H1 (cell line): ENCODE results near the gene KDM1A. TPM values are rescaled to one million over a fixed set of nuclear protein-coding genes. Genes with fewer than 3 reads are reported as not detected.
"Not testable (repeated sequence)": the region's sequence is repeated elsewhere in the genome, so short reads cannot be mapped to it uniquely, and the experiment has no call there.

Source experiments
- CTCF ChIA-PET: fragments of 300-600 bp; sonication (Branson Sonifier 250); formaldehyde crosslinking; loops from one replicate; lab custom pipeline; 2021; ENCODE audit not compliant: partially characterized antibody; lab: Charles Lee
- POLR2A ChIA-PET: fragments of 300-600 bp; sonication (Branson Sonifier 250); formaldehyde crosslinking; loops from one replicate; lab custom pipeline; 2021; ENCODE audit warnings: inconsistent platforms; ENCODE audit not compliant: partially characterized antibody; lab: Charles Lee
- DNase-seq, 2 experiments: peaks; one replicate each; pipeline versions ENCODE4 v3.0.0 to v3.0.0-alpha.2; 2010 to 2022; ENCODE audit warnings: low spot score in 2 of 2, low read depth in 1 of 2, mixed read lengths in 1 of 2
- FAIRE-seq: peaks from 2 replicates; lab custom pipeline; 2011; peaks lifted over from hg19 to GRCh38; lab: Jason Lieb, UNC
- H2AFZ ChIP-seq: 2 replicates; pipeline ENCODE4 v1.8.1; 2012; ENCODE audit warnings: low read length, inconsistent platforms
- H2AK5ac ChIP-seq: 2 replicates; pipeline ENCODE4 v1.6.1; 2013; ENCODE audit warnings: low read depth, low read length
- H2BK120ac ChIP-seq: replicated peaks from 2 replicates; pipeline ENCODE3; 2013; ENCODE audit warnings: low read depth, low read length, inconsistent platforms
- H2BK12ac ChIP-seq: 2 replicates; pipeline ENCODE4 v1.6.1; 2013; ENCODE audit warnings: low read depth, low read length
- H2BK15ac ChIP-seq: 2 replicates; pipeline ENCODE4 v1.6.1; 2013; ENCODE audit warnings: low read length
- H2BK20ac ChIP-seq: 2 replicates; pipeline ENCODE4 v1.6.1; 2013; ENCODE audit warnings: low read length
- H2BK5ac ChIP-seq: 2 replicates; pipeline ENCODE4 v1.6.1; 2013; ENCODE audit warnings: low read depth, low read length
- H3K14ac ChIP-seq: 2 replicates; pipeline ENCODE4 v1.6.1; 2013; ENCODE audit warnings: inconsistent platforms; ENCODE audit not compliant: insufficient read length
- H3K18ac ChIP-seq: 2 replicates; pipeline ENCODE4 v1.6.1; 2013; ENCODE audit warnings: low read length; ENCODE audit errors: extremely low read depth
- H3K23ac ChIP-seq: 2 replicates; pipeline ENCODE4 v1.6.1; 2013; ENCODE audit warnings: inconsistent platforms; ENCODE audit not compliant: insufficient read length
- H3K23me2 ChIP-seq: 2 replicates; pipeline ENCODE4 v1.6.1; 2013; ENCODE audit warnings: low read depth, low read length
- H3K27ac ChIP-seq: 2 replicates; pipeline ENCODE4 v1.6.1; 2011; ENCODE audit warnings: low read depth, low read length, inconsistent platforms
- H3K27me3 ChIP-seq, 4 experiments: replicated peaks in 1 of 4; 1 replicate in 1 of 4; 2 replicates in 3 of 4; pipeline versions ENCODE4 v1.6.1 to v1.8.1; 2011 to 2013; ENCODE audit warnings: low read length in 3 of 4, mild to moderate bottlenecking in 3 of 4, inconsistent platforms in 2 of 4, mixed read lengths in 2 of 4, moderate library complexity in 1 of 4; ENCODE audit not compliant: control insufficient read depth in 3 of 4, insufficient read depth in 3 of 4; ENCODE audit errors: extremely low read depth in 1 of 4
- H3K36me3 ChIP-seq, 4 experiments: 2 replicates each; pipeline versions ENCODE4 v1.6.1 to v1.8.1; 2011 to 2013; ENCODE audit warnings: mild to moderate bottlenecking in 4 of 4, low read length in 3 of 4, moderate library complexity in 2 of 4, control low read depth in 1 of 4, inconsistent platforms in 1 of 4; ENCODE audit not compliant: insufficient read depth in 4 of 4, control insufficient read depth in 2 of 4
- H3K4ac ChIP-seq: replicated peaks from 2 replicates; pipeline ENCODE3; 2013; ENCODE audit warnings: low read length, low read depth, mixed read lengths, inconsistent platforms; ENCODE audit not compliant: insufficient read length
- H3K4me1 ChIP-seq, 4 experiments: replicated peaks in 1 of 4; 1 replicate in 1 of 4; 2 replicates in 3 of 4; pipeline versions ENCODE4 v1.6.1 to v1.8.1; 2011 to 2013; ENCODE audit warnings: low read length in 3 of 4, inconsistent platforms in 2 of 4, mixed read lengths in 1 of 4; ENCODE audit not compliant: insufficient read depth in 4 of 4, control insufficient read depth in 3 of 4
- H3K4me2 ChIP-seq, 2 experiments: 2 replicates each; pipeline versions ENCODE4 v1.6.1 to v1.8.1; 2011 to 2013; ENCODE audit warnings: low read depth in 2 of 2, low read length in 2 of 2, control low read depth in 1 of 2, inconsistent platforms in 1 of 2, mild to moderate bottlenecking in 1 of 2; ENCODE audit not compliant: insufficient read depth in 1 of 2
- H3K4me3 ChIP-seq, 4 experiments: fragments of 200-600, 300-600 bp in 1 of 4; sonication (generic), shearing (Covaris generic), sonication (Bioruptor Twin) in 1 of 4; 2 replicates each; pipeline versions ENCODE4 v1.5.1 to v1.8.1; 2011 to 2016; ENCODE audit warnings: low read length in 4 of 4, low read depth in 3 of 4, control low read depth in 2 of 4, inconsistent platforms in 2 of 4, mild to moderate bottlenecking in 2 of 4, mixed read lengths in 1 of 4, moderate library complexity in 1 of 4; ENCODE audit not compliant: insufficient read depth in 2 of 4; ENCODE audit errors: extremely low read depth in 1 of 4
- H3K56ac ChIP-seq: replicated peaks from 2 replicates; pipeline ENCODE3; 2013; ENCODE audit warnings: low read depth, mild to moderate bottlenecking, mixed read lengths, low read length, inconsistent platforms; ENCODE audit not compliant: insufficient read length
- H3K79me1 ChIP-seq: 2 replicates; pipeline ENCODE4 v1.6.1; 2013; ENCODE audit warnings: low read depth, low read length, control low read depth
- H3K79me2 ChIP-seq, 2 experiments: 2 replicates each; pipeline versions ENCODE4 v1.6.1 to v1.8.1; 2012 to 2013; ENCODE audit warnings: low read length in 2 of 2, mild to moderate bottlenecking in 2 of 2, inconsistent platforms in 1 of 2; ENCODE audit not compliant: insufficient read depth in 2 of 2, control insufficient read depth in 1 of 2
- H3K9ac ChIP-seq, 4 experiments: replicated peaks in 1 of 4; 1 replicate in 1 of 4; 2 replicates in 3 of 4; pipeline versions ENCODE4 v1.6.1 to v1.8.1; 2011 to 2013; ENCODE audit warnings: low read depth in 3 of 4, low read length in 3 of 4, control low read depth in 2 of 4, mild to moderate bottlenecking in 2 of 4, moderate library complexity in 2 of 4, inconsistent platforms in 1 of 4; ENCODE audit errors: extremely low read depth in 1 of 4
- H3K9me3 ChIP-seq, 2 experiments: 2 replicates each; pipeline versions ENCODE4 v1.6.1 to v1.8.1; 2012 to 2013; ENCODE audit warnings: mild to moderate bottlenecking in 2 of 2, moderate library complexity in 2 of 2, control low read depth in 1 of 2, inconsistent platforms in 1 of 2, low read depth in 1 of 2, low read length in 1 of 2, mixed read lengths in 1 of 2; ENCODE audit not compliant: insufficient read depth in 2 of 2
- H4K20me1 ChIP-seq, 2 experiments: replicated peaks in 1 of 2; 2 replicates each; pipeline versions ENCODE3 to v1.8.1; 2011 to 2013; ENCODE audit warnings: inconsistent platforms in 2 of 2, low read length in 2 of 2, mild to moderate bottlenecking in 1 of 2; ENCODE audit not compliant: insufficient read depth in 2 of 2, control insufficient read depth in 1 of 2
- H4K5ac ChIP-seq: 2 replicates; pipeline ENCODE4 v1.6.1; 2013; ENCODE audit warnings: low read length, low read depth, mixed read lengths, inconsistent platforms; ENCODE audit not compliant: insufficient read length
- H4K8ac ChIP-seq: 2 replicates; pipeline ENCODE4 v1.8.0; 2013; ENCODE audit warnings: mild to moderate bottlenecking, moderate library complexity, low read length, inconsistent platforms; ENCODE audit not compliant: insufficient read depth; ENCODE audit errors: extremely low read depth
- H4K91ac ChIP-seq: replicated peaks from 2 replicates; pipeline ENCODE3; 2013; ENCODE audit warnings: low read length, mixed read lengths, inconsistent platforms; ENCODE audit not compliant: insufficient read length
- WGBS, 2 experiments: shearing (Covaris generic) in 1 of 2; methylation state at CpG; one replicate each; pipeline versions ENCODE4 v1.1.6 to v1.1.7; 2013 to 2015; ENCODE audit warnings: low lambda C conversion rate in 2 of 2, mixed read lengths in 2 of 2, inconsistent platforms in 1 of 2, low coverage in 1 of 2, missing lambda C conversion rate in 1 of 2; ENCODE audit not compliant: insufficient replicate concordance in 2 of 2, insufficient coverage in 1 of 2, insufficient read length in 1 of 2; ENCODE audit errors: extremely low coverage in 1 of 2, missing lambda C conversion rate in 1 of 2; 5-methylcytosine and 5-hydroxymethylcytosine counted together
- polyA plus RNA-seq, 7 experiments: library from polyadenylated mRNA; depleted of rRNA in 3 of 7; stranded (reverse) in 5 of 7; unstranded in 2 of 7; fragments of >200 nt in 5 of 7; fragments of 200-250 nt in 2 of 7; gene quantifications; 1 replicate in 5 of 7; 2 replicates in 1 of 7; 4 replicates in 1 of 7; pipeline versions ENCODE4 v1.2.1 to v1.2.3, GENCODE V29; 2011 to 2013; ENCODE audit warnings: missing spikeins in 2 of 7, mixed read lengths in 2 of 7
- total RNA-seq: library from RNA; stranded (reverse); fragmentation: NEBNext Ultra II Directional; extraction: Animal tissue kit (Norgen Biotek cat#: 25700); gene quantifications from 2 replicates; pipeline ENCODE4 v1.2.1, GENCODE V29; 2021

KDM1A gene
- total and polyA plus RNA-seq, 2 of the 8 experiments (the other 6 are each of a cell fraction or from before 2014, with no cell fraction given): 216 to 275 TPM

DNA sequence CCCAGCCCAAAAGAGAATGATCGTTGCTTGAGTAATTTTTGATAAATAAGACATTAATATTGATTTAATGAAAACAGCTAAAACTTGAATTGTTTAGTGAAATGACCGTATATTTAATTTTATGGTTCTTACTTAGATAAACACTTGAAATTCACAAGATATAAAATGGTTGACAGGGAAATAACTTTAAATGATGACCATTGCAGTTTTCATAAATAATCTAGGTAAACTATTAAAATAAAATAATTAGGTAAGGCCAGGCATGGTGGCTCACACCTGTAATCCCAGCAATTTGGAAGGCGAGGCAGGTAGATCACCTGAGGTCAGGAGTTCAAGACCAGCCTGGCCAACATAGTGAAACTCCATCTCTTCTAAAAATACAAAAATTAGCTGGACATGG lies 26.9 kb upstream of the KDM1A start:
- POLR2A ChIA-PET, H4K91ac ChIP-seq, H2BK5ac ChIP-seq, H2AFZ ChIP-seq, H2BK12ac ChIP-seq, DNase-seq, H2BK20ac ChIP-seq, H2AK5ac ChIP-seq, H3K23ac ChIP-seq, H3K4ac ChIP-seq, H3K4me2 ChIP-seq, H3K36me3 ChIP-seq, H4K5ac ChIP-seq, H3K18ac ChIP-seq, H2BK15ac ChIP-seq, H2BK120ac ChIP-seq, H3K79me2 ChIP-seq, H3K4me1 ChIP-seq, H3K27ac ChIP-seq, H3K79me1 ChIP-seq, H3K23me2 ChIP-seq, FAIRE-seq, H3K27me3 ChIP-seq, H4K8ac ChIP-seq, H3K9ac ChIP-seq, H3K56ac ChIP-seq, H3K14ac ChIP-seq, H4K20me1 ChIP-seq, H3K4me3 ChIP-seq: not testable (repeated sequence)
- WGBS, 2 experiments: 81% methylated on average over 3 of the region's 3 CpGs; no CpG with 5 or more reads in 1 of the 2 experiments
- H3K9me3 ChIP-seq: peaks cover 23 to 32% of the 10 kb centered on the region in 2 experiments
- CTCF ChIA-PET: interaction anchor here (0.6 kb wide), 1 partner anchor 88 kb away, joined by 3 read pairs; no protein-coding TSS in a partner anchor

DNA sequence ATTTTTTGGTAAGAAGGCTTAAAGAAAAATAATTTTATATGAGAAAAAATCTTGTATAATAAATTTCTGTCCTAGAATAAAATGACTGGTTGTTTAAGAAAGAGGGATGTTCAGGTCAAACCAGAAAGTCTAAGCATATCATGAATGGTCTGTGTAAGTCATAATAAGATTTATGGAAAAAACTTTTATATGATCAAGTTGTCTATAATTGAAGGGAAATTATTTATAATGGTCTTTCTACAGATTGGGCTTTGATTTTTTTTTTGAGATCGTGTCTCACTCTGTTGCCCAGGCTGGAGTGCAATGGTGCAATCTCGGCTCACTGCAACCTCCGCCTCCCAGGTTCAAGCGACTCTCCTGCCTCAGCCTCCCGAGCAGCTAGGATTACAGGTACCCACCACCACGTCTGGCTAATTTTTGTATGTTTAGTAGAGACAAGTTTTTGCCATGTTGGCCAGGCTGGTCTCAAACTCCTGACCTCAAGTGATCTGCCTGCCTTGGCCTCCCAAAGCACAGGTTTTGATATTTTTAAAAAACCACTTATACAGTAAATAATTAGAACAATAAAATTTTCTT lies 26.0 kb upstream of the KDM1A start:
- ChIA-PET POLR2A (interaction anchor here (0.9 kb wide), 1 partner anchor 26 kb away, joined by 3 read pairs; the partner anchor contains the start of gene KDM1A), CTCF (interaction anchor here (0.6 to 1.0 kb wide), 3 partner anchors 21 to 279 kb away, joined by 3 to 5 read pairs (median 4); partner anchors contain the start of gene LACTBL1)
- H4K8ac ChIP-seq, H2BK5ac ChIP-seq, H3K27ac ChIP-seq, DNase-seq, H3K9ac ChIP-seq, H3K79me1 ChIP-seq, H2AFZ ChIP-seq, H3K27me3 ChIP-seq, H2BK120ac ChIP-seq, H3K56ac ChIP-seq, H3K18ac ChIP-seq, H3K4me2 ChIP-seq, H4K5ac ChIP-seq, H3K4me3 ChIP-seq, H2BK12ac ChIP-seq, H3K36me3 ChIP-seq, H2BK15ac ChIP-seq, H3K23me2 ChIP-seq, H4K20me1 ChIP-seq, H3K4ac ChIP-seq, H3K14ac ChIP-seq, H2BK20ac ChIP-seq, H2AK5ac ChIP-seq, H3K23ac ChIP-seq, FAIRE-seq, H3K4me1 ChIP-seq, H4K91ac ChIP-seq, H3K79me2 ChIP-seq: not testable (repeated sequence)
- peaks cover 23 to 32% of the 10 kb centered on the region in 2 experiments for H3K9me3 ChIP-seq
- WGBS, 2 experiments: 77% methylated on average over 6 of the region's 6 CpGs; no CpG with 5 or more reads in 1 of the 2 experiments
